Endothelial cell of umbilical vein (primary cell): ENCODE results near the gene ARHGEF17. TPM values are rescaled to one million over a fixed set of nuclear protein-coding genes. Genes with fewer than 3 reads are reported as not detected.

Experiments used
- BruUV-seq: library from RNA; stranded (reverse); fragments of 400-500 nt; replicated peaks from 2 replicates; lab custom pipeline; 2021; lab: Mats Ljungman, UMichigan
- CTCF ChIA-PET: fragments of 300-600, 350-600 bp; sonication (Branson Sonifier 250); formaldehyde crosslinking; loops from one replicate; lab custom pipeline; 2021; ENCODE audit warnings: antibody characterized with exemption, inconsistent platforms; lab: Charles Lee
- POLR2A ChIA-PET: fragments of 300-600, 350-600 bp; sonication (Branson Sonifier 250); formaldehyde crosslinking; loops from one replicate; lab custom pipeline; 2021; ENCODE audit warnings: antibody characterized with exemption, inconsistent platforms; lab: Charles Lee
- DNase-seq: peaks from one replicate; pipeline ENCODE4 v3.0.0-alpha.2; 2011; ENCODE audit warnings: low read depth, low spot score
- FAIRE-seq: peaks from 2 replicates; lab custom pipeline; 2011; peaks lifted over from hg19 to GRCh38; lab: Jason Lieb, UNC
- H2AFZ ChIP-seq: 2 replicates; pipeline ENCODE4 v1.6.0; 2012; ENCODE audit warnings: low read depth, low read length, control low read depth, inconsistent platforms
- H3K27ac ChIP-seq: 2 replicates; pipeline ENCODE4 v1.5.1; 2011; ENCODE audit warnings: low read depth, mild to moderate bottlenecking, control low read depth, low read length, moderate library complexity; ENCODE audit not compliant: insufficient read depth
- H3K27me3 ChIP-seq, 2 experiments: 2 replicates each; pipeline versions ENCODE4 v1.6.0 to v1.6.1; 2011; ENCODE audit warnings: low read length in 2 of 2, mixed read lengths in 1 of 2; ENCODE audit not compliant: control insufficient read depth in 2 of 2, insufficient read depth in 2 of 2
- H3K36me3 ChIP-seq, 2 experiments: 2 replicates in 1 of 2; 3 replicates in 1 of 2; pipeline ENCODE4 v1.5.1; 2011; ENCODE audit warnings: low read length in 2 of 2, mild to moderate bottlenecking in 1 of 2, moderate library complexity in 1 of 2; ENCODE audit not compliant: control insufficient read depth in 2 of 2, insufficient read depth in 2 of 2; ENCODE audit errors: extremely low read depth in 1 of 2
- H3K4me1 ChIP-seq: 3 replicates; pipeline ENCODE4 v1.5.1; 2011; ENCODE audit warnings: mild to moderate bottlenecking, low read length; ENCODE audit not compliant: control insufficient read depth, insufficient read depth; ENCODE audit errors: extremely low read depth
- H3K4me2 ChIP-seq: 2 replicates; pipeline ENCODE4 v1.6.1; 2011; ENCODE audit warnings: low read length, control low read depth, mixed read lengths; ENCODE audit not compliant: insufficient read depth
- H3K4me3 ChIP-seq, 3 experiments: fragments of 200-600 bp in 1 of 3; sonication (generic), shearing (Covaris generic) in 1 of 3; replicated peaks in 1 of 3; 2 replicates each; pipeline ENCODE4 v1.5.1; 2011 to 2016; ENCODE audit warnings: control low read depth in 3 of 3, low read length in 3 of 3, mild to moderate bottlenecking in 2 of 3, inconsistent platforms in 1 of 3, low read depth in 1 of 3, moderate library complexity in 1 of 3; ENCODE audit not compliant: insufficient read depth in 1 of 3
- H3K79me2 ChIP-seq: 2 replicates; pipeline ENCODE4 v1.6.0; 2012; ENCODE audit warnings: low read length, inconsistent platforms; ENCODE audit not compliant: control insufficient read depth, insufficient read depth
- H3K9ac ChIP-seq: replicated peaks from 2 replicates; pipeline ENCODE3; 2011; ENCODE audit warnings: low read length, control low read depth; ENCODE audit not compliant: insufficient read depth; ENCODE audit errors: extremely low read depth
- H3K9me1 ChIP-seq: replicated peaks from 3 replicates; pipeline ENCODE4 v1.6.0; 2011; ENCODE audit warnings: mild to moderate bottlenecking, low read length; ENCODE audit not compliant: control insufficient read depth, insufficient read depth; ENCODE audit errors: extremely low read depth
- H3K9me3 ChIP-seq: replicated peaks from 2 replicates; pipeline ENCODE4 v1.5.1; 2012; ENCODE audit warnings: low read length, inconsistent platforms; ENCODE audit not compliant: control insufficient read depth, insufficient read depth
- H4K20me1 ChIP-seq: replicated peaks from 2 replicates; pipeline ENCODE3; 2011; ENCODE audit warnings: mild to moderate bottlenecking, low read length; ENCODE audit not compliant: control insufficient read depth, insufficient read depth; ENCODE audit errors: extremely low read depth
- EZH2 ChIP-seq: IDR thresholded peaks from 2 replicates; pipeline ENCODE4 v1.6.1; 2012; ENCODE audit warnings: borderline replicate concordance, low read depth, mild to moderate bottlenecking, moderate library complexity, low read length, inconsistent platforms; ENCODE audit not compliant: severe bottlenecking
- FOS ChIP-seq: IDR thresholded peaks from 2 replicates; pipeline ENCODE4 v1.6.1; 2011; ENCODE audit warnings: mild to moderate bottlenecking, low read length, moderate library complexity, borderline replicate concordance; ENCODE audit not compliant: insufficient read depth
- GATA2 ChIP-seq: IDR thresholded peaks from 2 replicates; pipeline ENCODE4 v1.7.0; 2011; ENCODE audit warnings: low read depth, mild to moderate bottlenecking, moderate library complexity, mixed read lengths, low read length; ENCODE audit not compliant: insufficient read length, insufficient read depth
- JUN ChIP-seq: IDR thresholded peaks from 2 replicates; pipeline ENCODE4 v1.6.1; 2011; ENCODE audit warnings: borderline replicate concordance, low read depth; ENCODE audit not compliant: insufficient read length, insufficient read depth
- MYC ChIP-seq: IDR thresholded peaks from one replicate; pipeline ENCODE4 v1.6.1; 2011; ENCODE audit warnings: mild to moderate bottlenecking, low read depth, low read length
- POLR2A ChIP-seq: IDR thresholded peaks from 2 replicates; pipeline ENCODE4 v1.6.1; 2012; ENCODE audit warnings: low read depth, mild to moderate bottlenecking, control low read depth, low read length
- POLR2AphosphoS5 ChIP-seq: IDR thresholded peaks from 2 replicates; pipeline ENCODE4 v1.6.1; 2012; ENCODE audit warnings: low read depth, mild to moderate bottlenecking, control low read depth, low read length, moderate library complexity; ENCODE audit not compliant: insufficient read depth
- dilution Hi-C: fragments of 300-500 bp; cut with MboI; formaldehyde crosslinking; loops from one replicate; pipeline ENCODE4 v1.15.0; 2019; ENCODE audit warnings: low sequenced_read_pairs; ENCODE audit not compliant: extremely low pct_ligation_motif_present
- intact Hi-C: fragments of 100-400 bp; cut with micrococcal nuclease; formaldehyde crosslinking; loops from one replicate; pipeline ENCODE4 v1.10.0; 2022
- polyA plus RNA-seq, 4 experiments: library from polyadenylated mRNA; depleted of rRNA in 3 of 4; stranded (reverse) in 3 of 4; unstranded in 1 of 4; fragments of >200 nt; gene quantifications; 2 replicates each; pipeline versions ENCODE4 v1.2.1 to v1.2.3, GENCODE V29; 2011 to 2012; ENCODE audit warnings: missing spikeins in 1 of 4
- total RNA-seq: library from RNA; stranded (reverse); gene quantifications from 2 replicates; pipeline ENCODE4 v1.2.3, GENCODE V29; 2021
- TF ChIP-seq, protein P1 (sequence below): IDR thresholded peaks from 2 replicates; pipeline ENCODE4 v1.6.1; 2011; ENCODE audit not compliant: insufficient read depth, insufficient read length
- TF ChIP-seq, protein P2 (sequence below), 2 donors: IDR thresholded peaks; 1 replicate in 1 of 2; 2 replicates in 1 of 2; pipeline ENCODE4 v1.5.1; 2011; ENCODE audit warnings: low read length in 2 of 2, mild to moderate bottlenecking in 2 of 2, moderate library complexity in 2 of 2, control low read depth in 1 of 2, inconsistent platforms in 1 of 2, low read depth in 1 of 2; ENCODE audit not compliant: insufficient read depth in 1 of 2; ENCODE audit errors: extremely low read depth in 1 of 2

ARHGEF17 gene
- total and polyA plus RNA-seq, 2 donors (not counting 3 experiments of a cell fraction or from before 2014, with no cell fraction given) = 74.9 to 89.9 TPM

DNA sequence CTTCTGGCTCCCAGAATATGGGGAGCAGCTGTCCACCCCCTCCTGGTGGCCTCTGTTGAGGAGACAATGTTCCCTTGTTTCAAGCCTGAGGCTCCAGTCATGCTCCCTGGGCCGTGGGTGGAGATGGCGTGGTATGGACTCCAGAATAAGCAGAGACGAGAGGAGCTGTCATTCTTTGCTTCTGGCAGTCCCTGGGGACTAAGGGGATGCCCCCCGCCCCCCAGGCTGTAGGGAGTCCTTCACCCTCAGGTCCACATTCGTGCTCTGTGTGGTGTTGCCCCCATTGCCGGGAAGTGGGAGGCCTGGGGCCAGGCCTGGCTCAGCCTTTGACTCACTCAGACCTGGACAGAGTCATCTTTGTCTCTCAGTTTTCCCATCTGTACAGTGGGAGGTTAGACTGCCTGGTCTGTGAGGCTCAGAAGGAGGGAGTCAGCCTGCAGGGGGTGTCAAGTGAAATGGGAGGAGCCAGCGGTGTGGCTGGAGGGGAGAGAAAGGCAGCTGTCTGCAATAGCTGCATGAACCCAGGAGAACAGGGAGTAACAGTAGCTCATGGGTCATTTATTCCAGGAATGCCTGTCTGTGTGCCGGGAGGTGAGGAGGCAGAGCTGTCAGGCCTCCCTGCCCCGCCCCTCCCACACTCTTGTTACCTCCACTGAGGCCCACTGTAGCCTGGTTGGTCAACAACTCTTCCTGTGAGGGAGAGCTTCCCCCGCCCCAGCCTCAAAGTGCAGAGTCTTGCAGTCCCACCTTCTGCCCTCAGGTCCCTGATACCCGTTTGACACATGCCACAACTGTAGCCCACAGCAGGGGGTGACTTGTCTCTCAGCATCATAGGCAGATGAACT is 6.3 kb downstream of the ARHGEF17 start:
- Histone ChIP-seq H2AFZ (no peak overlapping the region), H3K9ac (peak overlapping the region; percentile 36), H3K36me3 (peaks cover 0 to 5% of the 10 kb centered on the region in 2 experiments), H3K79me2 (peaks cover 51% of the 10 kb centered on the region), H3K27ac (peak overlapping the region; percentile 56), H3K4me2 (no peak overlapping the region), H3K9me3 (no peaks in the 10 kb centered on the region), H3K27me3 (no peaks in the 10 kb centered on the region), H3K4me1 (peaks cover 35% of the 10 kb centered on the region), H3K9me1 (no peaks in the 10 kb centered on the region), H4K20me1 (no peaks in the 10 kb centered on the region), H3K4me3 (no peak overlapping the region)
- ChIA-PET CTCF (interaction anchor here (1.0 to 16.0 kb wide), 5 partner anchors 9 to 79 kb away, joined by 3 to 455 read pairs (median 6); no protein-coding TSS in a partner anchor), POLR2A (interaction anchor here (0.6 kb wide), 1 partner anchor 136 kb away, joined by 17 read pairs; no protein-coding TSS in a partner anchor)
- no peak for TF ChIP-seq POLR2AphosphoS5
- TF ChIP-seq, protein P1, sequence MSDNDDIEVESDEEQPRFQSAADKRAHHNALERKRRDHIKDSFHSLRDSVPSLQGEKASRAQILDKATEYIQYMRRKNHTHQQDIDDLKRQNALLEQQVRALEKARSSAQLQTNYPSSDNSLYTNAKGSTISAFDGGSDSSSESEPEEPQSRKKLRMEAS = no peak
- TF ChIP-seq, protein P2, sequence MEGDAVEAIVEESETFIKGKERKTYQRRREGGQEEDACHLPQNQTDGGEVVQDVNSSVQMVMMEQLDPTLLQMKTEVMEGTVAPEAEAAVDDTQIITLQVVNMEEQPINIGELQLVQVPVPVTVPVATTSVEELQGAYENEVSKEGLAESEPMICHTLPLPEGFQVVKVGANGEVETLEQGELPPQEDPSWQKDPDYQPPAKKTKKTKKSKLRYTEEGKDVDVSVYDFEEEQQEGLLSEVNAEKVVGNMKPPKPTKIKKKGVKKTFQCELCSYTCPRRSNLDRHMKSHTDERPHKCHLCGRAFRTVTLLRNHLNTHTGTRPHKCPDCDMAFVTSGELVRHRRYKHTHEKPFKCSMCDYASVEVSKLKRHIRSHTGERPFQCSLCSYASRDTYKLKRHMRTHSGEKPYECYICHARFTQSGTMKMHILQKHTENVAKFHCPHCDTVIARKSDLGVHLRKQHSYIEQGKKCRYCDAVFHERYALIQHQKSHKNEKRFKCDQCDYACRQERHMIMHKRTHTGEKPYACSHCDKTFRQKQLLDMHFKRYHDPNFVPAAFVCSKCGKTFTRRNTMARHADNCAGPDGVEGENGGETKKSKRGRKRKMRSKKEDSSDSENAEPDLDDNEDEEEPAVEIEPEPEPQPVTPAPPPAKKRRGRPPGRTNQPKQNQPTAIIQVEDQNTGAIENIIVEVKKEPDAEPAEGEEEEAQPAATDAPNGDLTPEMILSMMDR (IDR thresholded peaks at IDR 0.05; ENCODE audit: extremely low read depth in 1 of 2, insufficient read depth in 1 of 2, low read depth in 1 of 2, low read length in 2 of 2) = no peak
- no peak for TF ChIP-seq POLR2A
- no peak for TF ChIP-seq GATA2
- TF ChIP-seq MYC = no peak
- no peak for TF ChIP-seq FOS
- TF ChIP-seq JUN = no peak
- TF ChIP-seq EZH2 = no peak
- dilution Hi-C loops (no loop called here), intact Hi-C loops (no loop called here)
- BruUV-seq = no TSS peak
- FAIRE-seq (no peak), DNase-seq (no peak)
